ENCODE results near the gene FAM78A.
"Not testable (repeated sequence)": the region's sequence is repeated elsewhere in the genome, so short reads cannot be mapped to it uniquely, and the experiment has no call there.

The FAM78A gene

DNA sequence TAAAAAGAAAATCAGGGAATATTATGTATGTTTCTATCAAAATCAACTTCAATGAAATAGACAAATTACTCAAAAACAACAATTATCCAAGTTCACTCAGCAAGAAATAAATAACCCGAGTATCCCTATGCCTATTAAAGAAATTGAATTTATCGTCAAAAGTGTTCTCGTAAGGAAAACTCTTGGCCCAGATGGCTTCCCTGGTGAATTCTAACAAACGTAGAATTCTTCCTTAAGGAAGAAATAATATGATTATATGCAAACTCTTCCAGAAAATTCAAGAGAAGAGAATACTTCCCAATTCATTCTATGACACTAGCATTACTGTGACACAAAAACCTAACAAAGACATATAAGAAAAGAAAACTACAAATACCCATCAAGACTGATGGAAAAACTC, 29.7 kb downstream of the FAM78A start:
- no peak overlapping the region for H3K4me3 ChIP-seq (ENCODE audit: low read length)
- H4K20me1 ChIP-seq (ENCODE audit: insufficient read depth, low read length), result no peaks in the 10 kb centered on the region
- DNase-seq, result no peak
- H3K27me3 ChIP-seq (replicated peaks; ENCODE audit: insufficient read depth, low read length), result no peaks in the 10 kb centered on the region
- TF ChIP-seq EZH2 (optimal IDR thresholded peaks at IDR 0.05; ENCODE audit: low read depth, low read length) (no peak), EZH2phosphoT487 (IDR thresholded peaks at IDR 0.05; ENCODE audit: low read length) (no peak)
- TF ChIP-seq, protein P1, sequence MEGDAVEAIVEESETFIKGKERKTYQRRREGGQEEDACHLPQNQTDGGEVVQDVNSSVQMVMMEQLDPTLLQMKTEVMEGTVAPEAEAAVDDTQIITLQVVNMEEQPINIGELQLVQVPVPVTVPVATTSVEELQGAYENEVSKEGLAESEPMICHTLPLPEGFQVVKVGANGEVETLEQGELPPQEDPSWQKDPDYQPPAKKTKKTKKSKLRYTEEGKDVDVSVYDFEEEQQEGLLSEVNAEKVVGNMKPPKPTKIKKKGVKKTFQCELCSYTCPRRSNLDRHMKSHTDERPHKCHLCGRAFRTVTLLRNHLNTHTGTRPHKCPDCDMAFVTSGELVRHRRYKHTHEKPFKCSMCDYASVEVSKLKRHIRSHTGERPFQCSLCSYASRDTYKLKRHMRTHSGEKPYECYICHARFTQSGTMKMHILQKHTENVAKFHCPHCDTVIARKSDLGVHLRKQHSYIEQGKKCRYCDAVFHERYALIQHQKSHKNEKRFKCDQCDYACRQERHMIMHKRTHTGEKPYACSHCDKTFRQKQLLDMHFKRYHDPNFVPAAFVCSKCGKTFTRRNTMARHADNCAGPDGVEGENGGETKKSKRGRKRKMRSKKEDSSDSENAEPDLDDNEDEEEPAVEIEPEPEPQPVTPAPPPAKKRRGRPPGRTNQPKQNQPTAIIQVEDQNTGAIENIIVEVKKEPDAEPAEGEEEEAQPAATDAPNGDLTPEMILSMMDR (IDR thresholded peaks at IDR 0.05; ENCODE audit: low read length), result no peak
- no peak overlapping the region for H3K9ac ChIP-seq (ENCODE audit: low read length)
- peaks cover 8% of the 10 kb centered on the region for H3K4me1 ChIP-seq (ENCODE audit: low read length)
- H2AFZ ChIP-seq (ENCODE audit: low read length), result no peak overlapping the region
- H3F3A ChIP-seq (ENCODE audit: insufficient read depth, low read length), result peaks cover 12% of the 10 kb centered on the region
- H3K4me2 ChIP-seq (ENCODE audit: low read depth, low read length), result no peak overlapping the region
- no peaks in the 10 kb centered on the region for H3K36me3 ChIP-seq (replicated peaks; ENCODE audit: insufficient read depth, low read length)
- H3K9me3 ChIP-seq (replicated peaks; ENCODE audit: insufficient read depth, low read length), result no peaks in the 10 kb centered on the region
- peaks cover 2% of the 10 kb centered on the region for H3K79me2 ChIP-seq (ENCODE audit: low read length)
- H3K9me2 ChIP-seq (replicated peaks; ENCODE audit: insufficient read depth, low read length), result no peaks in the 10 kb centered on the region
- H3K27ac ChIP-seq (ENCODE audit: low read length), result no peak overlapping the region

- not testable (repeated sequence) for H3K4me3 ChIP-seq (ENCODE audit: low read length); DNase-seq; H3K27ac ChIP-seq (ENCODE audit: low read length); H3K9me2 ChIP-seq (replicated peaks; ENCODE audit: insufficient read depth, low read length); H3K9me3 ChIP-seq (replicated peaks; ENCODE audit: insufficient read depth, low read length); H3K4me1 ChIP-seq (ENCODE audit: low read length); H3K9ac ChIP-seq (ENCODE audit: low read length); H3K79me2 ChIP-seq (ENCODE audit: low read length); H3K4me2 ChIP-seq (ENCODE audit: low read depth, low read length); H2AFZ ChIP-seq (ENCODE audit: low read length); H4K20me1 ChIP-seq (ENCODE audit: insufficient read depth, low read length); H3K27me3 ChIP-seq (replicated peaks; ENCODE audit: insufficient read depth, low read length); H3K36me3 ChIP-seq (replicated peaks; ENCODE audit: insufficient read depth, low read length); H3F3A ChIP-seq (ENCODE audit: insufficient read depth, low read length)
These were observed 32.0 kb downstream of the FAM78A start for GRCh38 chr9:131244331-131244730.

GRCh38 chr9:131240047-131240921, 36.0 kb downstream of the FAM78A start:
- Histone ChIP-seq H3K4me2 (ENCODE audit: low read depth, low read length) (no peak overlapping the region), H3K9me2 (replicated peaks; ENCODE audit: insufficient read depth, low read length) (no peaks in the 10 kb centered on the region), H3F3A (ENCODE audit: insufficient read depth, low read length) (peaks cover 8% of the 10 kb centered on the region), H3K9me3 (replicated peaks; ENCODE audit: insufficient read depth, low read length) (no peaks in the 10 kb centered on the region), H3K4me3 (ENCODE audit: low read length) (no peak overlapping the region), H3K36me3 (replicated peaks; ENCODE audit: insufficient read depth, low read length) (no peaks in the 10 kb centered on the region), H4K20me1 (ENCODE audit: insufficient read depth, low read length) (no peaks in the 10 kb centered on the region), H3K27ac (ENCODE audit: low read length) (no peak overlapping the region), H3K79me2 (ENCODE audit: low read length) (no peaks in the 10 kb centered on the region), H2AFZ (ENCODE audit: low read length) (no peak overlapping the region), H3K27me3 (replicated peaks; ENCODE audit: insufficient read depth, low read length) (no peaks in the 10 kb centered on the region), H3K9ac (ENCODE audit: low read length) (no peak overlapping the region), H3K4me1 (ENCODE audit: low read length) (peaks cover 25% of the 10 kb centered on the region)
- DNase-seq, result no peak
- no peak for TF ChIP-seq EZH2phosphoT487 (IDR thresholded peaks at IDR 0.05; ENCODE audit: low read length)
- TF ChIP-seq, protein P1 (IDR thresholded peaks at IDR 0.05; ENCODE audit: low read length), result no peak
- no peak for TF ChIP-seq EZH2 (optimal IDR thresholded peaks at IDR 0.05; ENCODE audit: low read depth, low read length)
